Measurements from ENCODE around the gene NUDCD3.
A peak's percentile ranks its signal among the peaks of the same experiment; 100 is the strongest.

Gene NUDCD3

DNA sequence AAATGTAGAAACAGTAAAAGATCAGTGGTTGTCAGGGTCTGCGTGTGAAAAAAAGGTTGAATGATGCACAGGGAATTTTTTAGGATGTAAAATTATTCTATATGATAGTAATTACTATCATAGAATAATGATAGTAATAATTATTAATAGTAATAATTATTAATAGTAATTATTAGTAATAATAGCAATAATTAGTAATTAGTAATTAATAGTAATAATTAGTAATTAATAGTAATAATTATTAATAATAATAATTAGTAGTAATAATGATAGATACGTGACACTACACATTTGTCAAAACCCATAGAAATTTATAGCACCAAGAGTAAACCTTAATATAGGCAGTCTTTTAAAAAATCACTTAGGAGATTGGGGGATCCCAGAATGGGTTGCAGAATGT is 4.5 kb upstream of the NUDCD3 start:
- in situ Hi-C loops (cut with MboI; ENCODE audit: low pct_unique_long_range_greater_than_20kb, low sequenced_read_pairs, unreplicated experiment): no loop called here
- no peak for DNase-seq (ENCODE audit: low spot score)
- TF ChIP-seq CTCF (IDR thresholded peaks at IDR 0.05; ENCODE audit: extremely low read depth, insufficient read depth, missing control alignments): no peak

GRCh38 chr7:44491229-44491628 is 771 bp upstream of the NUDCD3 start:
- DNase-seq (ENCODE audit: low spot score): no peak
- no peak for TF ChIP-seq CTCF (IDR thresholded peaks at IDR 0.05; ENCODE audit: extremely low read depth, insufficient read depth, missing control alignments)
- in situ Hi-C loops (cut with MboI; ENCODE audit: low pct_unique_long_range_greater_than_20kb, low sequenced_read_pairs, unreplicated experiment): no loop called here

- peak; percentile 49 for DNase-seq (ENCODE audit: low spot score)
- in situ Hi-C loops (cut with MboI; ENCODE audit: low pct_unique_long_range_greater_than_20kb, low sequenced_read_pairs, unreplicated experiment): no loop called here
These were observed 505 bp downstream of the NUDCD3 start for GRCh38 chr7:44489955-44490350.

DNA sequence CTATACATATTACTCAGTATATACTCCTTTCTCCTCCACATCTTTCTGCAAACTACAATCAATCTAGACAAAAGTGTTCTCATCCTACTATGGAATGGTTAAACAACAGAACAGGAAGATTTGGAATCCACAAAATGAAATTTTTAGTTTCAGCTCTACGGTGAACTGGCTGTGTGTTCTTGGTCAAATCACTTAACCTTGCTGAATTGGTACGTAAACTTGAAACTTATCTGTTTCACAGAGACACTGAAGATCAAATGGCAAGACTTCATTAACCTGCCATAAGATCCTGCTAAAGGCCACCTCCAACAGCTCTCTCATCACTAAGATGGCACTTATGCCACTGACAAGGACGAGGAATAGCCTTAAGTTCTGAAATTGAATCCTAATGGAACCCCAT is 1.5 kb downstream of the NUDCD3 start:
- no peak for DNase-seq (ENCODE audit: low spot score)
- no peak for TF ChIP-seq CTCF (IDR thresholded peaks at IDR 0.05; ENCODE audit: extremely low read depth, insufficient read depth, missing control alignments)
- in situ Hi-C loops (cut with MboI; ENCODE audit: low pct_unique_long_range_greater_than_20kb, low sequenced_read_pairs, unreplicated experiment): no loop called here

More at GRCh38 chr7:44489955-44490350, 505 bp downstream of the NUDCD3 start:
- no peak for TF ChIP-seq CTCF (IDR thresholded peaks at IDR 0.05; ENCODE audit: extremely low read depth, insufficient read depth, missing control alignments)

DNA sequence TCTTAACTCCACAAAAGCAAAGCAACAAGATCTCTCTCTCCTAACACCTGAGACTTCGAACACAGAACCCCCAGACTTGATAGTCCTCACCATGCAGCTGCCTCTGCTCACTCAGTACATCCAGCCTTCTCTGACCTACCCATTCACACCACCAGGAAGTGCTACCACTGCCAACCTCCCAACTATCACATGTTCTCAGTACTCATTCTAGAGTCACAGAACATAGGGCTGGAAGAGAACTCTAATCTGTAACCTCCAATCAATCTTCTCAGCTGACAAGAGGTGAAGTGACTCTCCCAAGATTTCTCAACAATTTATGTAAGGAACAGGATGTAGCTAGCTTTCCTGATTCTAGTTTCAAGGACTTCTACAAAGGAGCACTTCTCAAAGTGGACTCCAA is 3.8 kb downstream of the NUDCD3 start:
- DNase-seq (ENCODE audit: low spot score): no peak
- no peak for TF ChIP-seq CTCF (IDR thresholded peaks at IDR 0.05; ENCODE audit: extremely low read depth, insufficient read depth, missing control alignments)
- in situ Hi-C loops (cut with MboI; ENCODE audit: low pct_unique_long_range_greater_than_20kb, low sequenced_read_pairs, unreplicated experiment): no loop called here

GRCh38 chr7:44486001-44486400 is 4.5 kb downstream of the NUDCD3 start:
- no peak for DNase-seq (ENCODE audit: low spot score)
- in situ Hi-C loops (cut with MboI; ENCODE audit: low pct_unique_long_range_greater_than_20kb, low sequenced_read_pairs, unreplicated experiment): no loop called here
- no peak for TF ChIP-seq CTCF (IDR thresholded peaks at IDR 0.05; ENCODE audit: extremely low read depth, insufficient read depth, missing control alignments)

All from GM13977 (cell line).